Heart right ventricle (tissue), 16 donors: ENCODE data around the gene WNT5B. TPM values are rescaled to one million over a fixed set of nuclear protein-coding genes. Genes with fewer than 3 reads are reported as not detected.

ENCODE experiments used
- ATAC-seq, 8 donors: fragments of 200-7000 bp; cut with Tn5 transposase; one replicate each; pipeline ENCODE4 v1.9.1; 2020; ENCODE audit warnings: mild to moderate bottlenecking in 8 of 8, moderate library complexity in 8 of 8, moderate number of reproducible peaks in 1 of 8
- DNase-seq, 2 donors: peaks; one replicate each; pipeline ENCODE4 v3.0.0-alpha.2; 2020
- H3K27ac ChIP-seq, 10 donors: fragments of 200-600 bp; sonication (generic) in 2 of 10; one replicate each; pipeline versions ENCODE4 v1.5.0 to v1.8.0; 2020 to 2022; ENCODE audit warnings: mild to moderate bottlenecking in 3 of 10
- H3K27me3 ChIP-seq, 7 donors: fragments of 200-600 bp; one replicate each; pipeline ENCODE4 v1.8.0; 2021 to 2022; ENCODE audit warnings: mild to moderate bottlenecking in 2 of 7
- H3K36me3 ChIP-seq, 9 donors: fragments of 200-600 bp; sonication (generic) in 1 of 9; one replicate each; pipeline versions ENCODE4 v1.5.0 to v1.8.0; 2020 to 2022; ENCODE audit warnings: mild to moderate bottlenecking in 2 of 9
- H3K4me1 ChIP-seq, 9 donors: fragments of 200-600 bp; sonication (generic) in 1 of 9; one replicate each; pipeline versions ENCODE4 v1.5.0 to v1.8.0; 2020 to 2022; ENCODE audit warnings: mild to moderate bottlenecking in 4 of 9
- H3K4me3 ChIP-seq, 10 donors: fragments of 200-600 bp; sonication (generic) in 2 of 10; one replicate each; pipeline versions ENCODE4 v1.5.0 to v1.8.0; 2020 to 2022; ENCODE audit warnings: mild to moderate bottlenecking in 7 of 10, moderate library complexity in 2 of 10
- H3K9me3 ChIP-seq, 11 donors: fragments of 200-600 bp in 10 of 11; sonication (generic) in 2 of 11; one replicate each; pipeline versions ENCODE4 v1.5.0 to v1.8.0; 2013 to 2022; ENCODE audit warnings: mild to moderate bottlenecking in 2 of 11, control low read depth in 1 of 11, moderate library complexity in 1 of 11
- WGBS, 2 donors: extraction: QIAGEN DNeasy Blood & Tissue Kit; methylation state at CpG; one replicate each; pipeline ENCODE4 v1.1.7; 2013; ENCODE audit warnings: inconsistent platforms in 1 of 2; 5-methylcytosine and 5-hydroxymethylcytosine counted together
- intact Hi-C, 10 donors: fragments of 100-400 bp; cut with DNase I; formaldehyde crosslinking; loops; one replicate each; pipeline versions ENCODE4 v1.11.1 to v1.14.2; 2022
- polyA plus RNA-seq, 2 donors: library from polyadenylated mRNA; stranded (reverse); fragments of 200-250 nt; gene quantifications; one replicate each; pipeline ENCODE4 v1.2.3, GENCODE V29; 2013
- total RNA-seq, 10 donors: library from RNA; stranded (reverse); fragmentation: NEBNext Ultra II Directional in 3 of 10; extraction: Animal tissue kit (Norgen Biotek cat#: 25700) in 3 of 10; gene quantifications; one replicate each; pipeline versions ENCODE4 v1.2.1 to v1.2.4, GENCODE V29; 2021 to 2023
- TF ChIP-seq, protein P1 (sequence below), 9 donors: fragments of 200-600 bp; sonication (generic) in 2 of 9; IDR thresholded peaks; one replicate each; pipeline versions ENCODE4 v1.5.0 to v1.8.0; 2021 to 2022; ENCODE audit warnings: antibody characterized with exemption in 9 of 9, mild to moderate bottlenecking in 5 of 9, moderate library complexity in 1 of 9
- donor health status: Arrhythmogenic right ventricular cardiomyopathy.
- donor health status: ischemic (EF 13 %, LVEDD 7.1; RV severe dilation, severe dysfunction).
- donor health status: healthy with polysubstance abuse.
- donor health status: DM: no; HTN: yes; CAD: no.
- donor health status: DM: no; HTN: no; CAD: no.
- donor health status: ischemic (EF 25% LVEDD 6.9; RV normal size, moderate dysfunction).
- donor health status: ischemic (EF 25% LVEDD 5.7; RV mildly dilated, moderate dysfunction).
- donor health status: healthy.
- donor health status: DM: yes; HTN: yes; CAD: no.
- donor health status: Ischemic cardiomyopathy.
- donor health status: ischemic (EF 35%, LVEDD 5.7; RV mildly dilated, moderate dysfunction).
- donor health status: nonischemic (EF 11% LVEDD 7.7; RV severe dilation, severe dysfunction).
- donor health status: DM: yes; HTN: yes; CAD: no.
- donor health status: PGD.
- donor health status: ischemic (EF 29% LVEDD 5.4; RV normal size, mild dysfunction).
- donor health status: nonischemic (EF 23%, LVEDD 6.1; RV moderate dilation, normal function).

WNT5B gene
- total and polyA plus RNA-seq, 12 donors: 0.34 to 2.5 (median 1.6) TPM

DNA sequence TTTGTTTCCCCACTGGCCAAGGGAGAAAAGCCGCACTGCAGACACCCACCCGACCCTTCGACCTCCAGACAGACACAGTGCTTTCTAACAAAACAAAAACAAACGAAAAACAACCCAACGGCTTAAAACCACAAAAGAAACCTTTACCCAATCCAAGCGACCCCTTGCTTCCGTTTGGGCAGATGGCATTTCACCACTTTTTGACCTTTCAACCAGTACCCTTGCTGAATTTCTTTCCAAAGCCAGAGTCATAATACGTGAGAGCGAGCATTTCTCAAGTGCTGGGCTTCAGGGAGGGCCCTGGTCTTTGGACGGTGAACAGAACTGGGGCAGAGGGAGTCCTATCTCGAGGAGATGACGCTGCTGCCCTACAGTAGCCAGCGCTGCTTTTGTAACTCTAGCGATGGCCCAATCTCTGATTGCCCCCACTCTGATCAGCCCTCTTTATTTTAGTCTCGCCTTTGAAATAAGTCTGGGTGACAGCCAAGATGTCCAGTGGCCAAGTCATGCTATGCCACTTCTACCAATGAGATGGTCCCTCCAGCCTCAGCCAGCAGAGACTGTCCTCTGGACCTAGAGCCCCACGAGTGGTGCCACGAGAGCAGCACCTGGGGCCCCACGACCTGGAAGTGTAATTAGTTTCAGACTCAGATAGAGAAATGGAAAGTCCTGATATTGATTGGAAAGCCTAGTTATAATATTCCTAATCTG is 40.0 kb downstream of the WNT5B start:
- TF ChIP-seq, protein P1, sequence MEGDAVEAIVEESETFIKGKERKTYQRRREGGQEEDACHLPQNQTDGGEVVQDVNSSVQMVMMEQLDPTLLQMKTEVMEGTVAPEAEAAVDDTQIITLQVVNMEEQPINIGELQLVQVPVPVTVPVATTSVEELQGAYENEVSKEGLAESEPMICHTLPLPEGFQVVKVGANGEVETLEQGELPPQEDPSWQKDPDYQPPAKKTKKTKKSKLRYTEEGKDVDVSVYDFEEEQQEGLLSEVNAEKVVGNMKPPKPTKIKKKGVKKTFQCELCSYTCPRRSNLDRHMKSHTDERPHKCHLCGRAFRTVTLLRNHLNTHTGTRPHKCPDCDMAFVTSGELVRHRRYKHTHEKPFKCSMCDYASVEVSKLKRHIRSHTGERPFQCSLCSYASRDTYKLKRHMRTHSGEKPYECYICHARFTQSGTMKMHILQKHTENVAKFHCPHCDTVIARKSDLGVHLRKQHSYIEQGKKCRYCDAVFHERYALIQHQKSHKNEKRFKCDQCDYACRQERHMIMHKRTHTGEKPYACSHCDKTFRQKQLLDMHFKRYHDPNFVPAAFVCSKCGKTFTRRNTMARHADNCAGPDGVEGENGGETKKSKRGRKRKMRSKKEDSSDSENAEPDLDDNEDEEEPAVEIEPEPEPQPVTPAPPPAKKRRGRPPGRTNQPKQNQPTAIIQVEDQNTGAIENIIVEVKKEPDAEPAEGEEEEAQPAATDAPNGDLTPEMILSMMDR (IDR thresholded peaks at IDR 0.05): no peak
- Histone ChIP-seq H3K9me3 (no peaks in the 10 kb centered on the region), H3K27me3 (no peaks in the 10 kb centered on the region), H3K4me3 (peak overlapping the region in 9 of 10 donors; percentile 7 to 51 (median 36)), H3K4me1 (peaks cover 3 to 38% (median 18%) of the 10 kb centered on the region in 9 donors), H3K36me3 (no peaks in the 10 kb centered on the region), H3K27ac (peak overlapping the region; percentile 78 to 93 (median 84))
- peak; percentile 92 to 99 (median 97) for ATAC-seq
- 47 to 63% methylated on average over 18 of the region's 18 CpGs for WGBS, 2 donors
- intact Hi-C loops: no loop called here
- peak; percentile 56 to 83 for DNase-seq

DNA sequence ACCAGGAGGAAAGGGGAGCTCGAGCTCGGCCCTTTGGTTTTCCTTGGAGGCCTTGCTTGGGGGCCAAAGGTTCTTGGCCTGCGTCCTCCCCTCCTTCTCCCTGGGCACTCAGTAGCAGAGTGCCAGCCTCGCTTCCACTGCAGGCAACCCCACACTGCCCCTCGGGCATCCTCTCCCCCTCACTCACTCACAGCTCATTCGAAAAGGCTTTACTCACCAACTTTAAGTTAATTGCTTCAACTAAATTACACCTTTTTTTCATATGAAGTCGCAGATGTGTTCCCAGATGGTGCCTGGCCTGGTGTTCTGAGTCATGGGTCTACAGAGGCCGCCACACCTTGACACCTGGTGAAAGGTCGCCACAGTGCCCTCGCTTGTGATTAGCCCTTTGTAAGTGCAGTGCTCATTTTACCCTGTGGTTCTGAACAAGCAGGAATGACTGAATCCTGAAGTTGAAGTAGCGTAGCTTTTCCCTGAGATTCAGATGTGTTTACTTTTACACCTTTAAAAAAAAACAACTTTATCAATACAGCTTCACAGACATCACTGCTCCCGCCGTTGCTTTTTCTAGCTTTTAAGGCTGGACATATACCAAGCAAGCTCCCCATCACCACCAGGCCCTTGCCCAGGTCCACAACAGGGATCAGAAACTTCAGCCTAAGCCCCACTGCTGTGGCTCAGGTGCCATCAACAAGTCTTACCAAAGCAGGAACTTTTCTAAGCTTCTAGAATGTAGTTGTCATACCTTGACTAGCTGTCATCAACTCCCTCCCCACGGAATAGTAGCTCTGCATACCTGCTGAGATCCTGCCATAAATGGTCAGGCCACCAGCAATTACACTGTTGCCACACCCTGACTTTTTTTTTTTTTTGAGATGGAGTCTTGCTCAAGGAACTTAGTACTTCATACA is 41.6 kb downstream of the WNT5B start:
- no peaks in the 10 kb centered on the region for H3K27me3 ChIP-seq
- TF ChIP-seq, protein P1 (IDR thresholded peaks at IDR 0.05): no peak
- intact Hi-C loops: no loop called here
- H3K4me1 ChIP-seq: peaks cover 3 to 38% (median 18%) of the 10 kb centered on the region in 9 donors
- WGBS, 2 donors: 82% methylated on average over 14 of the region's 14 CpGs
- no peak for ATAC-seq
- H3K9me3 ChIP-seq: peaks cover 0 to 3% (median 0%) of the 10 kb centered on the region in 11 donors
- H3K36me3 ChIP-seq: no peaks in the 10 kb centered on the region
- no peak overlapping the region for H3K4me3 ChIP-seq
- no peak for DNase-seq
- H3K27ac ChIP-seq: peak overlapping the region in 9 of 10 donors; percentile 34 to 93 (median 84)

DNA sequence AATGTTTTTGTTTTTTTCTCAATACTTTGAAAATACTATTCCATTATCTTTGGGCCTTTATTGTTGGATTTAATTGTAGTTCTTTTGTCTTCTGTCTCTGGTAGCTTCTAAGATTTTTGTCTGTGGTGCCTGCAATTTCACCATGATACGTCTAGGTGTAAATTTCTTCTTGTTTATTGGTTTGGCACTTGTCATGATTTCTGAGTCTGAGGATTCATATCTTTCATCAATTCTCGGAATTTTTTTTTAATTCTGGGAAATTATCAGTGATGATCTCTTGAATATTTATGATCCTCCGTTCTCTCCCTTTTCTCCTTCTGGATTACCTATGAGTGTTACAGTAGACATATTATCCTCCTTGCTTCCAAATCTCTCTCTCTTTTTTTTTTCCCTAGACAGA is 47.0 kb downstream of the WNT5B start:
- ATAC-seq: no peak
- 94 to 95% methylated on average over 3 of the region's 3 CpGs for WGBS, 2 donors
- no peaks in the 10 kb centered on the region for H3K36me3 ChIP-seq
- H3K27me3 ChIP-seq: no peaks in the 10 kb centered on the region
- H3K4me1 ChIP-seq: peaks cover 0 to 12% (median 6%) of the 10 kb centered on the region in 9 donors
- TF ChIP-seq, protein P1 (IDR thresholded peaks at IDR 0.05): no peak
- no peak overlapping the region for H3K27ac ChIP-seq
- intact Hi-C loops: no loop called here
- peaks cover 0 to 8% (median 0%) of the 10 kb centered on the region in 11 donors for H3K9me3 ChIP-seq
- DNase-seq: no peak
- no peak overlapping the region for H3K4me3 ChIP-seq

DNA sequence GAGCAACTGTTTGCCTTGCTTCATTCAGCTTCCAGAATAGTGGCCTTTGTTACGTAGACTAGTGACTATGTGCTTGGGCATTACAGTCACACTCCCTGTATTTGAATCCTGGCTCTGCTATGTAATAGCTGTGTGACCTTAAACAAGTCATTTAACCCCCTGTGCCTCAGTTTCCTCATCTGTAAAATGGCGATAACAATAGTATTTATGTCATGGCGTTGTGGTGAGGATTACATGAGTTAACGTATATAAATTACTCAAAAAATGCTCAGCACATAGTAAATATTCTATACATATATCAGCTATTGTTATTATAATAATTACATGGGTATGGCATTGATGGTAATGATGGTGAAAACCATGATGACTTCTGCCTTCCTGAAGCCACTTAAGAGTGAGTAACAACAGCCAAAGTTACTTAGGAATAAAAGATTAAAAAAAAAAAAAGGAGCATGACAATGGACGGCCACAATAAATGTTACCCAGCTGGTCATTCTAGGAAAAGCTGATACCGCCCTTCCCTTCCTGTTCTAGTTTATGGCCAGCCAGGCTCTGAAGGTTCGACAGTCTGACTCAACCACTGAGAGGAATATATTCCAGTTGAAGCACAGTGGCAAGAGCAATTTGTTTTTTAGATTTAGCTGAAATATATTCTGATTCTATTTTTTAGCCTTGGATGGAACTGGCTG is 51.9 kb downstream of the WNT5B start:
- ATAC-seq (peak in 7 of 8 donors; percentile 76 to 95 (median 89)), DNase-seq (peak in 1 of 2 donors; percentile 29)
- TF ChIP-seq, protein P1 (IDR thresholded peaks at IDR 0.05): no peak
- peaks cover 0 to 6% (median 0%) of the 10 kb centered on the region in 11 donors for H3K9me3 ChIP-seq
- peak overlapping the region; percentile 42 to 82 (median 61) for H3K27ac ChIP-seq
- no peak overlapping the region for H3K4me3 ChIP-seq
- intact Hi-C loops: no loop called here
- peaks cover 0 to 21% (median 7%) of the 10 kb centered on the region in 9 donors for H3K4me1 ChIP-seq
- no peaks in the 10 kb centered on the region for H3K27me3 ChIP-seq
- WGBS, 2 donors: 69 to 71% methylated on average over 7 of the region's 7 CpGs
- H3K36me3 ChIP-seq: no peaks in the 10 kb centered on the region
